Measurements from ENCODE around the gene NPW.

- TF ChIP-seq USF1 (IDR thresholded peaks at IDR 0.05) (no peak), YY1 (IDR thresholded peaks at IDR 0.05; ENCODE audit: low read depth) (no peak), RAD21 (IDR thresholded peaks at IDR 0.05; ENCODE audit: low read depth) (no peak), TAF1 (IDR thresholded peaks at IDR 0.05; ENCODE audit: low read depth) (no peak), ZBTB7A (IDR thresholded peaks at IDR 0.05; ENCODE audit: low read depth) (no peak), EP300 (IDR thresholded peaks at IDR 0.05; ENCODE audit: borderline replicate concordance) (no peak)
These were observed 19.9 kb downstream of the NPW start for GRCh38 chr16:2039274-2040031.
